OCI-LY1 (cell line): Measurements from ENCODE around the gene VIL1.

Source experiments
- CTCF ChIP-seq: fragments of 200-600 bp; sonication (generic), shearing (Covaris generic); IDR thresholded peaks from 2 replicates; pipeline ENCODE4 v1.5.1; 2017; ENCODE audit warnings: mild to moderate bottlenecking, antibody characterized with exemption, low read length, moderate library complexity, mixed read lengths
- EZH2 ChIP-seq: fragments of 200-600 bp; sonication (generic), shearing (Covaris generic); IDR thresholded peaks from 2 replicates; pipeline ENCODE4 v1.8.0; 2017; ENCODE audit warnings: borderline replicate concordance, mixed run types, mild to moderate bottlenecking, antibody characterized with exemption, low read length, moderate library complexity, mixed read lengths

GRCh38 chr2:218395090-218395444 is 23.9 kb upstream of the VIL1 start:
- TF ChIP-seq CTCF: no peak
- no peak for TF ChIP-seq EZH2
